BE2C (cell line): ENCODE data around the gene FHOD3.

Source experiments
- DNase-seq: peaks from one replicate; pipeline ENCODE4 v3.0.0-alpha.2; 2020
- H3K27me3 ChIP-seq: fragments of 250-450 bp; sonication (Bioruptor Pico); 2 replicates; pipeline ENCODE4 v1.5.1; 2020; ENCODE audit warnings: mild to moderate bottlenecking
- H3K36me3 ChIP-seq: fragments of 250-450 bp; sonication (Bioruptor Pico); 2 replicates; pipeline ENCODE4 v1.5.1; 2020; ENCODE audit warnings: mild to moderate bottlenecking
- H3K4me1 ChIP-seq: fragments of 250-450 bp; sonication (Bioruptor Pico); 2 replicates; pipeline ENCODE4 v1.5.1; 2020
- H3K4me3 ChIP-seq: 2 replicates; pipeline ENCODE4 v1.5.1; 2011; ENCODE audit warnings: low read depth, low read length
- H3K9me3 ChIP-seq: fragments of 250-450 bp; sonication (Bioruptor Pico); 2 replicates; pipeline ENCODE4 v1.5.1; 2020
- TF ChIP-seq, protein P1 (sequence below): IDR thresholded peaks from 2 replicates; pipeline ENCODE4 v1.5.1; 2012; ENCODE audit warnings: mild to moderate bottlenecking, low read depth, low read length

The FHOD3 gene

DNA sequence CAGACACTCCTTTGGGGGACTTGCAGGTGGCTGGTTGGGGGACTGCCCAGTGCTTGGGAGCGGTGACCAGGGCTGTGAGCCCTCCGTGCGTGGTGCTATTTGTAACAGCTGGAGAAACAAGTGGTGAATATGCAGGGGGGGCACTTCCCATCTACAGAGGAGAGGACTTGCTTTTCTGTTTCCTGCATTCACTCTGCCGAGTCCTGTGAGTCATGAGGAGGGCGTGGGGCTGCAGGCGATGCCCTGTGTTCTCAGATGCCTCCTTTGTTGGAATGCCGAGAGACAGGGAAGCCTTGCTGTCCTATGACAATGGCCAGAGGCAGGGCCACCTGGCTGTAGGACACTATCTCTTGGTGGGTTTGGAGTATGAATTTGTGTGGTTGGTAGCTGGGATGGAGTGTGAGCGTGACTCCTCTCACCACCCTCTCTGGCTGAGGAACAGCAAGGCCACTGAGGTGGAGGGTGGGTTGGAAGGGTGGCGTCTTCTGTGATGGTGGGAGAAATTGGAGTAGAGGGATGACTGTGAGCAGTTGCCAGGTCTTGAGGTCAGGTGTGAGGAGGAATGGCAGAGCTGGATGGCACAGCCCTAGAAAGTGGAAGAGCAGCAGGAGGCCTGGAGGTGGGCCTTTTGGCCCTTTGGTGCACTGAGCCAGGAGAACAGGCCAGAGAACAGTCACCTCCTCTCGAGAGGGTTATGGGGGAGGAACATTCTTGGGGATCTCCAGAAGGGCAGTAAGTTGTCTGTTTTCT is 24.3 kb downstream of the FHOD3 start:
- DNase-seq = no peak
- TF ChIP-seq, protein P1, sequence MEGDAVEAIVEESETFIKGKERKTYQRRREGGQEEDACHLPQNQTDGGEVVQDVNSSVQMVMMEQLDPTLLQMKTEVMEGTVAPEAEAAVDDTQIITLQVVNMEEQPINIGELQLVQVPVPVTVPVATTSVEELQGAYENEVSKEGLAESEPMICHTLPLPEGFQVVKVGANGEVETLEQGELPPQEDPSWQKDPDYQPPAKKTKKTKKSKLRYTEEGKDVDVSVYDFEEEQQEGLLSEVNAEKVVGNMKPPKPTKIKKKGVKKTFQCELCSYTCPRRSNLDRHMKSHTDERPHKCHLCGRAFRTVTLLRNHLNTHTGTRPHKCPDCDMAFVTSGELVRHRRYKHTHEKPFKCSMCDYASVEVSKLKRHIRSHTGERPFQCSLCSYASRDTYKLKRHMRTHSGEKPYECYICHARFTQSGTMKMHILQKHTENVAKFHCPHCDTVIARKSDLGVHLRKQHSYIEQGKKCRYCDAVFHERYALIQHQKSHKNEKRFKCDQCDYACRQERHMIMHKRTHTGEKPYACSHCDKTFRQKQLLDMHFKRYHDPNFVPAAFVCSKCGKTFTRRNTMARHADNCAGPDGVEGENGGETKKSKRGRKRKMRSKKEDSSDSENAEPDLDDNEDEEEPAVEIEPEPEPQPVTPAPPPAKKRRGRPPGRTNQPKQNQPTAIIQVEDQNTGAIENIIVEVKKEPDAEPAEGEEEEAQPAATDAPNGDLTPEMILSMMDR = no peak
- Histone ChIP-seq H3K27me3 (no peaks in the 10 kb centered on the region), H3K36me3 (no peaks in the 10 kb centered on the region), H3K9me3 (no peaks in the 10 kb centered on the region), H3K4me3 (no peak overlapping the region), H3K4me1 (no peaks in the 10 kb centered on the region)

GRCh38 chr18:36322408-36322728 is 24.9 kb downstream of the FHOD3 start:
- no peaks in the 10 kb centered on the region for H3K27me3 ChIP-seq
- no peaks in the 10 kb centered on the region for H3K4me1 ChIP-seq
- no peaks in the 10 kb centered on the region for H3K9me3 ChIP-seq
- H3K36me3 ChIP-seq = no peaks in the 10 kb centered on the region
- TF ChIP-seq, protein P1 = no peak
- no peak for DNase-seq
- no peak overlapping the region for H3K4me3 ChIP-seq

DNA sequence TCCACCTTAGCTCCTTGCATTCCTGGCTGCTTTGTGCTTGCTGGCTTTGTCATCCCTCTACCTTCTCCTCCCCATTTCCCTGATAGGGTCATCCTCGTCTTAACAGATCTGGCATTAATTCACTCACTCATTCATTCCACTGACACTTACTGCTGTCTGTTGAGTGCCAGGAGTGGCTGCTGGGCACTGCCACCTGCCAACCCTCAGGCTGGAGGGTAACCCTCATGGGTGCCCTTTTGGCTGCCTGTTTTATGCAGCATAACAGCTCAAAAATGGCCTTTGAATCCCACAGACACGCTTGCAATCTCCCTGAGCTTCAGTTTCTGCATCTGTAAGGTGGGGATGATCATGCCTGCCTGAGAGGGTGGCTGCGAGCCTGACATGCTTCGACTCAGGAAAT is 25.2 kb downstream of the FHOD3 start:
- H3K4me1 ChIP-seq = no peaks in the 10 kb centered on the region
- DNase-seq = no peak
- TF ChIP-seq, protein P1 = no peak
- H3K36me3 ChIP-seq = no peaks in the 10 kb centered on the region
- H3K4me3 ChIP-seq = no peak overlapping the region
- H3K27me3 ChIP-seq = no peaks in the 10 kb centered on the region
- H3K9me3 ChIP-seq = no peaks in the 10 kb centered on the region

GRCh38 chr18:36323421-36323820 is 25.9 kb downstream of the FHOD3 start:
- Histone ChIP-seq H3K4me1 (no peaks in the 10 kb centered on the region), H3K9me3 (no peaks in the 10 kb centered on the region), H3K36me3 (no peaks in the 10 kb centered on the region), H3K27me3 (no peaks in the 10 kb centered on the region), H3K4me3 (no peak overlapping the region)
- TF ChIP-seq, protein P1 = no peak
- DNase-seq = no peak

- H3K4me3 ChIP-seq = no peak overlapping the region
- H3K4me1 ChIP-seq = no peaks in the 10 kb centered on the region
- no peaks in the 10 kb centered on the region for H3K36me3 ChIP-seq
- H3K9me3 ChIP-seq = no peaks in the 10 kb centered on the region
- DNase-seq = no peak
- H3K27me3 ChIP-seq = no peaks in the 10 kb centered on the region
- TF ChIP-seq, protein P1 = no peak
These were observed 28.3 kb downstream of the FHOD3 start for GRCh38 chr18:36325846-36326245.

DNA sequence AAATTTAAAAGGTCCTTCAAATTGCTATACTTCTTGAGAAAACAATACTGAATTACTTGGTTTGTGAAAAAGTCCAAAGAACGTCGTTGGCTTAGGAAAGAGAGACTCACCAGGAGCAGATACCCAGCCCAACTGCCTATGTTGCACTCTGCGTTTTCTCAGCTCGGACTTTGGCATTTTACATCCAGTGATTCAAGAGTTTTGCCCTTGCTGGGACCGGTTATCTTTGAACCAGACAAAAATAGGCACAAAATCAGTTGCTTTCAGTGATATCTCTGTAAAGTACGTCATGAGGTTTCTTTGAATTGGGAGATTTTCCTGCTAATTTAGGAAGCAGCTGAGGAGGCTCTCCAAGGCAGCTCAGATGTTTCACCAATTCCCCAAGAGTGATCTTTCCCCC is 29.3 kb downstream of the FHOD3 start:
- no peak for DNase-seq
- no peaks in the 10 kb centered on the region for H3K9me3 ChIP-seq
- no peaks in the 10 kb centered on the region for H3K36me3 ChIP-seq
- H3K4me1 ChIP-seq = no peaks in the 10 kb centered on the region
- TF ChIP-seq, protein P1 = no peak
- H3K27me3 ChIP-seq = no peaks in the 10 kb centered on the region
- no peak overlapping the region for H3K4me3 ChIP-seq
